HepG2 (cell line): ENCODE results near the gene C22orf15. TPM values are rescaled to one million over a fixed set of nuclear protein-coding genes. Genes with fewer than 3 reads are reported as not detected.

Experiments
- ATAC-seq: fragments of 200-7000 bp; cut with Tn5 transposase; 3 replicates; pipeline ENCODE4 v1.9.1; 2020; ENCODE audit warnings: mild to moderate bottlenecking, moderate library complexity
- BruUV-seq: library from RNA; stranded (reverse); fragments of 400-500 nt; replicated peaks from 2 replicates; lab custom pipeline; 2021; lab: Mats Ljungman, UMichigan
- CTCF ChIA-PET: fragments of 300-600 bp; formaldehyde crosslinking; extraction: SDS; loops from one replicate; lab custom pipeline; 2021; ENCODE audit warnings: low total read pairs, inconsistent platforms, low intra/inter-chr PET ratio; lab: Yijun Ruan, JAX
- POLR2A ChIA-PET: fragments of 350-600 bp; sonication (Branson Sonifier 250); formaldehyde crosslinking; loops from one replicate; lab custom pipeline; 2020; ENCODE audit warnings: antibody characterized with exemption, inconsistent platforms; lab: Yijun Ruan, JAX
- DNase-seq: peaks from one replicate; pipeline ENCODE4 v3.0.0-alpha.2; 2015; ENCODE audit warnings: low spot score
- FAIRE-seq: peaks from 3 replicates; lab custom pipeline; 2011; peaks lifted over from hg19 to GRCh38; lab: Jason Lieb, UNC
- H2AFZ ChIP-seq: one replicate; pipeline ENCODE4 v1.6.1; 2011; ENCODE audit warnings: low read length, inconsistent platforms
- H3K27ac ChIP-seq: fragments of 300-600 bp; 3 replicates; pipeline ENCODE4 v1.8.0; 2011; ENCODE audit warnings: mixed run types, mild to moderate bottlenecking, mixed read lengths, low read length, inconsistent platforms; ENCODE audit not compliant: insufficient read depth; ENCODE audit errors: extremely low read length
- H3K27me3 ChIP-seq, 2 experiments: fragments of 200-600 bp in 1 of 2; 2 replicates in 1 of 2; 3 replicates in 1 of 2; pipeline versions ENCODE4 v1.6.0 to v1.8.0; 2011; ENCODE audit warnings: low read length in 2 of 2, mild to moderate bottlenecking in 2 of 2, moderate library complexity in 2 of 2, inconsistent platforms in 1 of 2; ENCODE audit not compliant: insufficient read depth in 2 of 2, control insufficient read depth in 1 of 2
- H3K36me3 ChIP-seq, 2 experiments: fragments of 200-600 bp in 1 of 2; replicated peaks in 1 of 2; 2 replicates in 1 of 2; 3 replicates in 1 of 2; pipeline versions ENCODE4 v1.5.1 to v1.8.0; 2011; ENCODE audit warnings: low read length in 2 of 2, inconsistent platforms in 1 of 2; ENCODE audit not compliant: insufficient read depth in 2 of 2, control insufficient read depth in 1 of 2
- H3K4me1 ChIP-seq: 2 replicates; pipeline ENCODE4 v1.5.1; 2012; ENCODE audit warnings: low read length, inconsistent platforms; ENCODE audit not compliant: insufficient read depth
- H3K4me2 ChIP-seq: 2 replicates; pipeline ENCODE4 v1.6.0; 2011; ENCODE audit warnings: low read depth, low read length, inconsistent platforms
- H3K4me3 ChIP-seq, 3 experiments: fragments of 200-600 bp in 1 of 3; sonication (generic), shearing (Covaris generic) in 1 of 3; replicated peaks in 1 of 3; 2 replicates each; pipeline ENCODE4 v1.5.1; 2011 to 2016; ENCODE audit warnings: low read length in 3 of 3, inconsistent platforms in 2 of 3, low read depth in 2 of 3, mild to moderate bottlenecking in 2 of 3, control low read depth in 1 of 3, mixed read lengths in 1 of 3; ENCODE audit not compliant: insufficient read depth in 1 of 3
- H3K79me2 ChIP-seq: one replicate; pipeline ENCODE4 v1.6.1; 2011; ENCODE audit warnings: low read length, inconsistent platforms; ENCODE audit not compliant: insufficient read depth
- H3K9ac ChIP-seq: 2 replicates; pipeline ENCODE4 v1.6.0; 2011; ENCODE audit warnings: mild to moderate bottlenecking, low read depth, low read length, inconsistent platforms; ENCODE audit not compliant: insufficient read depth
- H3K9me3 ChIP-seq: 2 replicates; pipeline ENCODE4 v1.5.1; 2012; ENCODE audit warnings: mild to moderate bottlenecking, low read length
- H4K20me1 ChIP-seq: 2 replicates; pipeline ENCODE4 v1.6.0; 2011; ENCODE audit warnings: inconsistent platforms, mild to moderate bottlenecking, low read length, moderate library complexity; ENCODE audit not compliant: insufficient read depth
- ASH2L ChIP-seq: fragments of 300-600, 200-600 bp; sonication (generic); IDR thresholded peaks from 2 replicates; pipeline ENCODE4 v1.7.0; 2017; ENCODE audit warnings: low read depth, mild to moderate bottlenecking, moderate library complexity, mixed read lengths, low read length; ENCODE audit not compliant: insufficient read length
- CBX5 ChIP-seq: sonication (generic); formaldehyde crosslinking; IDR thresholded peaks from 2 replicates; pipeline ENCODE4 v1.4.0; 2020; ENCODE audit warnings: missing genetic modification reagents, borderline replicate concordance
- CEBPG ChIP-seq: IDR thresholded peaks from 2 replicates; pipeline ENCODE4 v1.6.1; 2016
- FOSL1 ChIP-seq: sonication (generic); formaldehyde crosslinking; IDR thresholded peaks from 2 replicates; pipeline ENCODE4 v1.9.0; 2021; ENCODE audit warnings: missing genetic modification reagents, borderline replicate concordance
- FOXA1 ChIP-seq, 2 experiments: fragments of 450-650 bp in 1 of 2; sonication (generic) in 1 of 2; formaldehyde crosslinking in 1 of 2; IDR thresholded peaks; 2 replicates each; pipeline versions ENCODE4 v1.4.0 to v1.6.1; 2016 to 2020; ENCODE audit warnings: missing genetic modification reagents in 1 of 2
- FOXC1 ChIP-seq: sonication (generic); formaldehyde crosslinking; IDR thresholded peaks from 2 replicates; pipeline ENCODE4 v1.8.0; 2022; ENCODE audit warnings: mild to moderate bottlenecking, missing genetic modification reagents, borderline replicate concordance
- FOXP1 ChIP-seq, 2 experiments: fragments of 450-650 bp in 1 of 2; IDR thresholded peaks; 2 replicates each; pipeline ENCODE4 v1.6.1; 2017 to 2018; ENCODE audit warnings: antibody characterized with exemption in 1 of 2
- KDM6A ChIP-seq: IDR thresholded peaks from 2 replicates; pipeline ENCODE4 v1.6.1; 2016; ENCODE audit warnings: low read depth
- KLF16 ChIP-seq, 2 experiments: sonication (generic) in 1 of 2; formaldehyde crosslinking in 1 of 2; IDR thresholded peaks; 2 replicates each; pipeline versions ENCODE4 v1.6.1 to v1.8.0; 2016 to 2023; ENCODE audit warnings: missing genetic modification reagents in 2 of 2, missing compliant biosample characterization in 1 of 2
- MXD1 ChIP-seq: sonication (generic); formaldehyde crosslinking; IDR thresholded peaks from 2 replicates; pipeline ENCODE4 v1.4.0; 2020; ENCODE audit warnings: mild to moderate bottlenecking, missing genetic modification reagents
- MYNN ChIP-seq: sonication (generic); formaldehyde crosslinking; IDR thresholded peaks from 2 replicates; pipeline ENCODE4 v1.4.0; 2020; ENCODE audit warnings: mild to moderate bottlenecking, low read depth, missing genetic modification reagents
- NCOA1 ChIP-seq: sonication (generic); formaldehyde crosslinking; IDR thresholded peaks from 2 replicates; pipeline ENCODE4 v1.9.0; 2021; ENCODE audit warnings: missing genetic modification reagents
- PRPF4 ChIP-seq: fragments of 200-400 bp; formaldehyde crosslinking; IDR thresholded peaks from 2 replicates; pipeline ENCODE4 v1.6.1; 2016; ENCODE audit warnings: low read length, low read depth; ENCODE audit not compliant: poor library complexity, severe bottlenecking
- RBM22 ChIP-seq: fragments of 200-400 bp; formaldehyde crosslinking; optimal IDR thresholded peaks from 2 replicates; pipeline ENCODE3; 2017; ENCODE audit warnings: mild to moderate bottlenecking, low read length, moderate library complexity
- RXRB ChIP-seq: IDR thresholded peaks from 2 replicates; pipeline ENCODE4 v1.6.1; 2016; ENCODE audit warnings: borderline replicate concordance, missing genetic modification reagents, missing compliant biosample characterization
- SUZ12 ChIP-seq: fragments of 150-350 bp; IDR thresholded peaks from 2 replicates; pipeline ENCODE4 v1.6.1; 2014; ENCODE audit warnings: low read depth, low read length
- TBP ChIP-seq: sonication (generic); formaldehyde crosslinking; IDR thresholded peaks from 2 replicates; pipeline ENCODE4 v1.5.0; 2020; ENCODE audit warnings: missing genetic modification reagents
- TGIF2 ChIP-seq: IDR thresholded peaks from 2 replicates; pipeline ENCODE4 v1.6.1; 2016; ENCODE audit warnings: control low read depth, missing compliant biosample characterization
- TSC22D2 ChIP-seq: sonication (generic); formaldehyde crosslinking; IDR thresholded peaks from 2 replicates; pipeline ENCODE4 v1.5.1; 2020; ENCODE audit warnings: missing genetic modification reagents, mild to moderate bottlenecking, borderline replicate concordance
- ZMAT3 ChIP-seq: sonication (generic); formaldehyde crosslinking; conservative IDR thresholded peaks from 2 replicates; pipeline ENCODE4 v1.7.0; 2021; ENCODE audit warnings: missing genetic modification reagents
- ZNF337 ChIP-seq: sonication (generic); formaldehyde crosslinking; IDR thresholded peaks from 2 replicates; pipeline ENCODE4 v1.5.1; 2020; ENCODE audit warnings: missing genetic modification reagents, low read depth, mild to moderate bottlenecking, borderline replicate concordance
- ZNF558 ChIP-seq: sonication (generic); formaldehyde crosslinking; IDR thresholded peaks from 2 replicates; pipeline ENCODE4 v1.9.0; 2022; ENCODE audit warnings: mild to moderate bottlenecking, missing genetic modification reagents, borderline replicate concordance
- WGBS: methylation state at CpG from one replicate; pipeline ENCODE4 v1.1.6; 2017; ENCODE audit warnings: low lambda C conversion rate; 5-methylcytosine and 5-hydroxymethylcytosine counted together
- in situ Hi-C: cut with HindIII; loops from 2 replicates; pipeline ENCODE4 v1.10.0; 2017; ENCODE audit warnings: low pct_unique_long_range_greater_than_20kb; ENCODE audit not compliant: extremely low pct_ligation_motif_present
- intact Hi-C: fragments of 100-400 bp; cut with micrococcal nuclease; formaldehyde crosslinking; loops from one replicate; pipeline ENCODE4 v1.10.0; 2022; ENCODE audit not compliant: unreplicated experiment
- polyA plus RNA-seq, 8 experiments: library from polyadenylated mRNA; depleted of rRNA in 3 of 8; stranded (reverse) in 7 of 8; unstranded in 1 of 8; fragments of >200 nt; fragmentation: Illumina TruSeq in 4 of 8; extraction: Trizol in 4 of 8; gene quantifications; 2 replicates each; pipeline versions ENCODE4 v1.2.1 to v1.2.3, GENCODE V29; 2011 to 2016; ENCODE audit warnings: low read depth in 4 of 8, missing spikeins in 1 of 8, mixed read lengths in 1 of 8; ENCODE audit not compliant: insufficient read depth in 1 of 8
- total RNA-seq, 5 experiments: library from RNA; depleted of rRNA; stranded (reverse); fragments of >200 nt; fragmentation: Illumina TruSeq; extraction: Trizol; gene quantifications; 2 replicates each; pipeline ENCODE4 v1.2.3, GENCODE V29; 2016; ENCODE audit warnings: low read depth in 1 of 5
- TF ChIP-seq, protein P1 (sequence below): sonication (generic); formaldehyde crosslinking; IDR thresholded peaks from 2 replicates; pipeline ENCODE4 v1.4.0; 2020; ENCODE audit warnings: missing genetic modification reagents

Gene C22orf15
- total and polyA plus RNA-seq, 2 of the 13 experiments (the other 11 are each of a cell fraction or from before 2014, with no cell fraction given): not detected

GRCh38 chr22:23774114-23774921 is 11.5 kb downstream of the C22orf15 start:
- WGBS: 0% methylated on average over 9 of the region's 12 CpGs
- in situ Hi-C loops (no loop called here), intact Hi-C loops (loop anchor here (1.0 kb wide), 1 partner anchor 10 kb away; no protein-coding TSS in a partner anchor)
- DNase-seq: peak; percentile 85
- ATAC-seq: peak; percentile 74
- Histone ChIP-seq H2AFZ (no peak overlapping the region), H3K4me3 (peak overlapping the region; percentile 71 to 90 (median 75); a peak in 5 of 6 replicates), H3K4me2 (peak overlapping the region; percentile 90), H4K20me1 (no peaks in the 10 kb centered on the region), H3K36me3 (no peaks in the 10 kb centered on the region), H3K9ac (peak overlapping the region; percentile 85), H3K4me1 (peaks cover 81% of the 10 kb centered on the region), H3K27ac (peak overlapping the region; percentile 75), H3K79me2 (peaks cover 2% of the 10 kb centered on the region), H3K27me3 (no peaks in the 10 kb centered on the region; a peak in 1 of 5 replicates), H3K9me3 (no peaks in the 10 kb centered on the region)
- FAIRE-seq: peak; percentile 93
- BruUV-seq: no TSS peak
- ChIA-PET CTCF (no interaction called here), POLR2A (interaction anchor here (0.5 to 6.6 kb wide), 17 partner anchors 8 to 236 kb away, joined by 3 to 201 read pairs (median 7); partner anchors contain the start of genes CABIN1, MIF, SLC2A11 and SMARCB1)
- TF ChIP-seq PRPF4 (no peak), KLF16 (CRISPR knock-in tag; IDR thresholded peaks at IDR 0.05) (peak in 1 of 2 experiments; percentile 81; a peak in 1 of 4 replicates), TSC22D2 (CRISPR knock-in tag) (0 out of 2 replicates have a peak, but pooled peaks have one; percentile 10), NCOA1 (CRISPR knock-in tag) (peak; percentile 80; the same call in 1 of the 2 replicates), ASH2L (peak; percentile 53), MYNN (CRISPR knock-in tag) (no peak), ZMAT3 (CRISPR knock-in tag) (no peak), MXD1 (CRISPR knock-in tag) (0 out of 2 replicates have a peak, but pooled peaks have one; percentile 10), KDM6A (peak; percentile 76), ZNF337 (CRISPR knock-in tag) (no peak), FOXC1 (CRISPR knock-in tag) (peak; percentile 21; the same call in 1 of the 2 replicates), ZNF558 (CRISPR knock-in tag) (0 out of 2 replicates have a peak, but pooled peaks have one; percentile 19), CEBPG (CRISPR knock-in tag) (peak; percentile 76), FOSL1 (no peak), TGIF2 (CRISPR knock-in tag) (peak; percentile 87), RXRB (peak; percentile 100), TBP (CRISPR knock-in tag) (0 out of 2 replicates have a peak, but pooled peaks have one; percentile 38), CBX5 (CRISPR knock-in tag) (peak; percentile 48; the same call in 1 of the 2 replicates), FOXP1 (IDR thresholded peaks at IDR 0.05) (peak; percentile 40; the same call in 1 of the 2 replicates), FOXP1 (CRISPR knock-in tag; IDR thresholded peaks at IDR 0.05) (peak; percentile 93), SUZ12 (no peak), RBM22 (no peak), FOXA1 (IDR thresholded peaks at IDR 0.05) (peak; percentile 52; the same call in 1 of the 2 replicates), FOXA1 (CRISPR knock-in tag; IDR thresholded peaks at IDR 0.05) (peak; percentile 89)
- TF ChIP-seq, protein P1, sequence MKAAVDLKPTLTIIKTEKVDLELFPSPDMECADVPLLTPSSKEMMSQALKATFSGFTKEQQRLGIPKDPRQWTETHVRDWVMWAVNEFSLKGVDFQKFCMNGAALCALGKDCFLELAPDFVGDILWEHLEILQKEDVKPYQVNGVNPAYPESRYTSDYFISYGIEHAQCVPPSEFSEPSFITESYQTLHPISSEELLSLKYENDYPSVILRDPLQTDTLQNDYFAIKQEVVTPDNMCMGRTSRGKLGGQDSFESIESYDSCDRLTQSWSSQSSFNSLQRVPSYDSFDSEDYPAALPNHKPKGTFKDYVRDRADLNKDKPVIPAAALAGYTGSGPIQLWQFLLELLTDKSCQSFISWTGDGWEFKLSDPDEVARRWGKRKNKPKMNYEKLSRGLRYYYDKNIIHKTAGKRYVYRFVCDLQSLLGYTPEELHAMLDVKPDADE (CRISPR knock-in tag): no peak
